ENCODE measurements around the gene POU2F1. TPM values are rescaled to one million over a fixed set of nuclear protein-coding genes. Genes with fewer than 3 reads are reported as not detected.

The POU2F1 gene
- total RNA-seq, 1 donor from 2014 or later: 36.1 TPM

DNA sequence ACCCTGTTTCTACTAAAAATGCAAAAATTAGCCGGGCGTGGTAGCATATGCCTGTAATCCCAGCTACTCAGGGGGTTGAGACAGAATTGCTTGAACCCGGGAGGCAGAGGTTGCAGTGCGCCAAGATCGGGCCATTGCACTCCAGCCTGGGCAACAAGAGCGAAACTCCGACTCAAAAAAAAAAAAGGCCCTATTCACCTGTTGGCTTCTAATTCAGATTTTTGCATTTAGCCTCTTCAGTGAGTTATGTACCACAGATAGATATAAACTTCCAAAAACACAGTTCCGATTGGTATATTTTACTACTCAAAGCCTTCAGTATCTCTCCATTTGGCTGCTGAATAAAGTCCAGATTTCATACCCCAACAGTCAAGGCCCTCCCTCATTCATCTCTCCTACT is 42.7 kb downstream of the POU2F1 start:
- DNase-seq (ENCODE audit: low spot score, unreplicated experiment): no peak
- H3K27me3 Mint-ChIP-seq: no peaks in the 10 kb centered on the region
- no peaks in the 10 kb centered on the region for H3K36me3 Mint-ChIP-seq (ENCODE audit: insufficient read depth)
- no peaks in the 10 kb centered on the region for H3K9me3 Mint-ChIP-seq (ENCODE audit: low read depth)
- TF ChIP-seq, protein P1, sequence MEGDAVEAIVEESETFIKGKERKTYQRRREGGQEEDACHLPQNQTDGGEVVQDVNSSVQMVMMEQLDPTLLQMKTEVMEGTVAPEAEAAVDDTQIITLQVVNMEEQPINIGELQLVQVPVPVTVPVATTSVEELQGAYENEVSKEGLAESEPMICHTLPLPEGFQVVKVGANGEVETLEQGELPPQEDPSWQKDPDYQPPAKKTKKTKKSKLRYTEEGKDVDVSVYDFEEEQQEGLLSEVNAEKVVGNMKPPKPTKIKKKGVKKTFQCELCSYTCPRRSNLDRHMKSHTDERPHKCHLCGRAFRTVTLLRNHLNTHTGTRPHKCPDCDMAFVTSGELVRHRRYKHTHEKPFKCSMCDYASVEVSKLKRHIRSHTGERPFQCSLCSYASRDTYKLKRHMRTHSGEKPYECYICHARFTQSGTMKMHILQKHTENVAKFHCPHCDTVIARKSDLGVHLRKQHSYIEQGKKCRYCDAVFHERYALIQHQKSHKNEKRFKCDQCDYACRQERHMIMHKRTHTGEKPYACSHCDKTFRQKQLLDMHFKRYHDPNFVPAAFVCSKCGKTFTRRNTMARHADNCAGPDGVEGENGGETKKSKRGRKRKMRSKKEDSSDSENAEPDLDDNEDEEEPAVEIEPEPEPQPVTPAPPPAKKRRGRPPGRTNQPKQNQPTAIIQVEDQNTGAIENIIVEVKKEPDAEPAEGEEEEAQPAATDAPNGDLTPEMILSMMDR (IDR thresholded peaks at IDR 0.05; ENCODE audit: unreplicated experiment): no peak
- no peak overlapping the region for H3K4me3 Mint-ChIP-seq (ENCODE audit: low read depth)
- H3K27ac Mint-ChIP-seq: no peak overlapping the region
- peaks cover 2% of the 10 kb centered on the region for H3K4me1 Mint-ChIP-seq (ENCODE audit: low read depth)

DNA sequence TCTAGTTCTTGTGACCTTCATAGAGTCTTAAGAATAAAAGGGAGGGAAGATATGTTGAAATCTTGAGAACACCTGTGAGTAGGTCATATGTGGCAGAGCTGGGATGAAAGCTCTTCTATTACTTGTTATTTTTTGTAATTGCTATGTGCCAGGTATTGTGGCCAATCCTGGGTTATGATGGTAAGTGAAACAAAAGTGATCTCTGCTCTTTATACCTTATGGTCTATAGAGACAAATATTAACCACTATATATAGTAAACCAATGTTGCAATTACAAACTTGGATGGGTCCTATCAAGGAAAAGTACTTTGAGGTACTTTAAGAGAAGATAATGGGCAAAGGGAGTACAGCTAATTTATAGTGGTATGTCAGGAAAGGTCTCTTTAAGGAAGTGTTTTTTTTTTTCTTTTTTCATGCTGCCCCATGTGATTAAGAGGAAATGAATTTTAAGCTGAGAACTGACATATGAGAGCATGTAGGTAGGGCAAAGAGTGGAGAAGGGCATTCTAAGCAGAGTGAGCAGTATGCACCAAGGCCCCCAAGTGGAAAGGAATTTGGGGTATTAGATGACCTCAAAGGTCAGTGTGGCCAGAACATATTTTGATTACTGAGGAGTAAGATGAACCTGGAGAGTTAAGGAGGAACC is 43.3 kb downstream of the POU2F1 start:
- TF ChIP-seq, protein P1 (IDR thresholded peaks at IDR 0.05; ENCODE audit: unreplicated experiment): no peak
- Mint-ChIP-seq H3K27ac (no peak overlapping the region), H3K9me3 (ENCODE audit: low read depth) (no peaks in the 10 kb centered on the region), H3K4me1 (ENCODE audit: low read depth) (no peaks in the 10 kb centered on the region), H3K36me3 (ENCODE audit: insufficient read depth) (no peaks in the 10 kb centered on the region), H3K27me3 (no peaks in the 10 kb centered on the region), H3K4me3 (ENCODE audit: low read depth) (no peak overlapping the region)
- no peak for DNase-seq (ENCODE audit: low spot score, unreplicated experiment)

DNA sequence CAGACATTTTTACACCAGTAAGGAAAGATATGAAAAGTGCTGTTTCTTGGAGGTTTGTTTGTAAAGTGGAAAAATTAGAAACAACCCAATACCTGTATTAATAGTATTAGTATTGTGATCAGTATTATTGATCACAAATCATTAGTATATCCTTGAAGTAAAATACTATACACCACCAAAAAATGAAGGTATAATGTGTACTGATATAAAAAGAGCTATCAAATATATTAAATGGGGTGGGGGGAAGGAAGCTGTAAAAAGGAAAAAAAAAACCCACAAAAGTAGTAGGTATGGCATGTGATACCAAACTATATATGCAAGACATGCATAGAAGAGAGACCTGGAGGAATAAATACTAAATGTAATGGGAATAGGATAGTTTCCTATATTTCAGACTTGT is 46.3 kb downstream of the POU2F1 start:
- Mint-ChIP-seq H3K4me1 (ENCODE audit: low read depth) (no peaks in the 10 kb centered on the region), H3K36me3 (ENCODE audit: insufficient read depth) (no peaks in the 10 kb centered on the region), H3K4me3 (ENCODE audit: low read depth) (no peak overlapping the region), H3K27me3 (no peaks in the 10 kb centered on the region), H3K27ac (no peak overlapping the region), H3K9me3 (ENCODE audit: low read depth) (no peaks in the 10 kb centered on the region)
- TF ChIP-seq, protein P1 (IDR thresholded peaks at IDR 0.05; ENCODE audit: unreplicated experiment): no peak
- no peak for DNase-seq (ENCODE audit: low spot score, unreplicated experiment)

DNA sequence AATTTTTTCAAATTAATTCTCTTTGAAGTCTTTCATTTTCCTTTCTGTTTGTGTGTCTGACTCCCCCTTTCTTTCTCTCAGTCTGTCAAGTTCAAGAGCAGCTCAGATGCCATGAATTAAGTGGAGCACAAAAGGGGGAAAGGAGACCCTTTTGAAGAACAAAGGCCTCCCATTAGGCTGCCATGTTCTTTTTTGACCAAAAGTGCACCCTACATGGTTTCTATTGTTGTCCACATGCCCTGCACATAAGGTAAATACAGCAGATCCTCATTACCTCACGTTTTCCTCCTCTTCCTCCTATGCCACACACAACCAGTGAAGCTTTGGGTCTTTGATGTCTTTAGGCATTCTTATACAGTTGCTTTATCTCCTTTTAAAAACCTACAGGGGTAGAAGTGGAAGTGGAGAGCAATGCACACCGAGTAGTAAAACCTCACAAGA is 47.7 kb downstream of the POU2F1 start:
- no peaks in the 10 kb centered on the region for H3K9me3 Mint-ChIP-seq (ENCODE audit: low read depth)
- H3K4me1 Mint-ChIP-seq (ENCODE audit: low read depth): peaks cover 4% of the 10 kb centered on the region
- TF ChIP-seq, protein P1 (IDR thresholded peaks at IDR 0.05; ENCODE audit: unreplicated experiment): no peak
- DNase-seq (ENCODE audit: low spot score, unreplicated experiment): no peak
- H3K4me3 Mint-ChIP-seq (ENCODE audit: low read depth): no peak overlapping the region
- no peaks in the 10 kb centered on the region for H3K27me3 Mint-ChIP-seq
- no peaks in the 10 kb centered on the region for H3K36me3 Mint-ChIP-seq (ENCODE audit: insufficient read depth)
- no peak overlapping the region for H3K27ac Mint-ChIP-seq

DNA sequence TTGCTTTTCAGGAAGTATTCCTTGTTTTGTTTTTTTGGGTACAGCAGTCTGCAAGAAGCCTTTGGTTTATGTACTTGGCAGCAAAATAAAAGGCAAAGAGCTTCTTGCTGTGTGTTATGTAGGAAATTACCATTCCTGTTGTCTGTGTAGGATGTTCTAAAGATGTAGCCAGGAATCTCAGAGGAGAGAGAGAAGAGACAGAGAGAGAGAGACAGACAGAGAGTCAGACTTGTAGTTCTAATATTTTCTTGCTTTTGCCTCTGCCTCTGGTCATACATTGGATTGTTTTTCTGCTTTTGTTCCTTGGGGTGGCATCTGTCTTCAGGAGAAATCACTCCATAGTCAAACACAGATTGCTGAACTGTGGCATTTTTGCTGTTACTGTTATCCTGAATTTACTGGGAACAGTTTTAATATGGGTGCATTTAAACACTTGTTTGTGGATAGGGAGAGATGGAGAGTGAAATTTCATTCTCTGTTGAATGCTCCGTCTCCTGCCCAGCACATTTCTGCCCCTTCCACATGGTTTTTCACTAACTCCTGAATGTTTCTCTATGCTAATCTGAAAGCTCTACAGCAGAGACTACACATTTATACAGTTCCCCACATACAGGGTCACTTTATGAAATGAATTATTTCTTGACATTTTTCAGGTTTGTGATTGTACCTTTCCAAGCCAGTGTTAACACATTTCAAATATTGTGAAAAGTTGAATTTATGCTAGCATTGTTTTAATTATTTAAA is 49.8 kb downstream of the POU2F1 start:
- TF ChIP-seq, protein P1 (IDR thresholded peaks at IDR 0.05; ENCODE audit: unreplicated experiment): no peak
- peaks cover 5% of the 10 kb centered on the region for H3K4me1 Mint-ChIP-seq (ENCODE audit: low read depth)
- H3K27me3 Mint-ChIP-seq: no peaks in the 10 kb centered on the region
- H3K27ac Mint-ChIP-seq: no peak overlapping the region
- H3K9me3 Mint-ChIP-seq (ENCODE audit: low read depth): no peaks in the 10 kb centered on the region
- DNase-seq (ENCODE audit: low spot score, unreplicated experiment): no peak
- no peaks in the 10 kb centered on the region for H3K36me3 Mint-ChIP-seq (ENCODE audit: insufficient read depth)
- no peak overlapping the region for H3K4me3 Mint-ChIP-seq (ENCODE audit: low read depth)
